GM13977 (cell line): ENCODE data around the gene PRPF31.

Experiments used
- DNase-seq: peaks from one replicate; pipeline ENCODE4 v3.0.0; 2012; ENCODE audit warnings: low spot score
- in situ Hi-C: fragments of 300-500 bp; cut with MboI; formaldehyde crosslinking; loops from one replicate; pipeline ENCODE4 v1.12.0; 2022; ENCODE audit warnings: low sequenced_read_pairs, low pct_unique_long_range_greater_than_20kb, mixed read lengths, inconsistent platforms; ENCODE audit not compliant: unreplicated experiment
- TF ChIP-seq, protein P1 (sequence below): IDR thresholded peaks from 2 replicates; pipeline ENCODE4 v1.5.1; 2012; ENCODE audit warnings: mild to moderate bottlenecking, control low read depth; ENCODE audit not compliant: insufficient read depth; ENCODE audit errors: extremely low read depth, missing control alignments

The PRPF31 gene

DNA sequence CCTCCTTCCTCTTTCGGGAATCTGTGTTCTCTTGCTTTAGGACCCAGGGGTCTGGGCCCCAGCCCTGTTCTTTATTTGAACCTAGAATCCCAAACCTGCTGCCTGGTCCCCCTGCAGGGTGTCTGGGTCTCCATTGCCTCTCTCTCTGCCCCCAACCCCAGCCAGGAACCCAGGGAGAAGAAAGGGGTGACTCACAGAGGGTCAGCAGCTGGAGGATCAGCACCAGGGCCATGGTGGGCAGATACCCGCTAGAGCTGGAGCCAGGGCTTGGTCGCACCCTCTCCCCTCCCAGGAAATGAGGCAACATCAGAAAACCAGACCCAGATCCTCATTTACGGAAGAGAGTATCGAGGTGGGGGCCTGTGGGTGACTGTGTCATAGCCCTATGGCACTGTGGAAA is 15.0 kb upstream of the PRPF31 start, which contains the start of gene OSCAR:
OSCAR (minus strand) TSS at position 243 of the 400 bp plus-strand sequence; CDS start at position 232, 11 bp downstream.
- DNase-seq, result no peak
- in situ Hi-C loops, result no loop called here

DNA sequence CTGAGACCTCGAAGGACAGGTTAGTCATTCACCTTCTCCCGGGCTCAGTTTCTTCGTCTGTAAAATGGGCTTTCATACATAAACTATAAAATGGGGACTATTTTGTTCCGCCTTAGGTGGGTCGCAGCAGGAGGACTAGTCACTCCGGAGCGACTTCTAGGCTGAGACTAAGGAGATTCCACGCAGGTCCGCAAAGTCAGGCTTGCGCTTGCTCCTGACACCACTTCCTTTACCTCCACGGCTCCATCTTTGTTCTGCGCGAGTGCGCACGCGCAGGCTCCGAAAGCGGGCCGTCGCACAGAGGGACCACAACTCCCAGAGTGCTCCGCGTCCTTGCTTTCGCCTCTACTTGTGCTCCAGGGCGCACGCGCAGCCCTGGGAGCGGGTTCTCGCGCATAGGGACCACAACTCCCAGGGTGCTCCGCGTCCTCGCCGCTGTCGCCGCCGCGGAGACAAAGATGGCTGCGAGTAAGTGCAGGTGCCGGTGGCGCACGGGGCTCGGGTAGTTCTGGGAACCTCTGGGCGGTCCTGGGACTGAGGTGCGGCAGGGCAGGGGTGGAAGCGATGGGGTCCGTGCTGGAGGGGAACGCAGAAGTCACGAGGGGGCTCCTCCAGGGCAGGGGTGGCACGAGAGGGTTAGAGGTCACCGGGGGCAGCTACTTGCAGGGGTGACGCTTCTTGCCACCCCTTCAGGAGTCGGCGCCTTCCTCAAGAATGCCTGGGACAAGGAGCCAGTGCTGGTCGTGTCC is 13.0 kb upstream of the PRPF31 start, which contains the start of gene NDUFA3:
NDUFA3 (plus strand) TSS at position 435 of the 749 bp plus-strand sequence; CDS start at position 459, 24 bp downstream.
- in situ Hi-C loops, result no loop called here
- TF ChIP-seq, protein P1, sequence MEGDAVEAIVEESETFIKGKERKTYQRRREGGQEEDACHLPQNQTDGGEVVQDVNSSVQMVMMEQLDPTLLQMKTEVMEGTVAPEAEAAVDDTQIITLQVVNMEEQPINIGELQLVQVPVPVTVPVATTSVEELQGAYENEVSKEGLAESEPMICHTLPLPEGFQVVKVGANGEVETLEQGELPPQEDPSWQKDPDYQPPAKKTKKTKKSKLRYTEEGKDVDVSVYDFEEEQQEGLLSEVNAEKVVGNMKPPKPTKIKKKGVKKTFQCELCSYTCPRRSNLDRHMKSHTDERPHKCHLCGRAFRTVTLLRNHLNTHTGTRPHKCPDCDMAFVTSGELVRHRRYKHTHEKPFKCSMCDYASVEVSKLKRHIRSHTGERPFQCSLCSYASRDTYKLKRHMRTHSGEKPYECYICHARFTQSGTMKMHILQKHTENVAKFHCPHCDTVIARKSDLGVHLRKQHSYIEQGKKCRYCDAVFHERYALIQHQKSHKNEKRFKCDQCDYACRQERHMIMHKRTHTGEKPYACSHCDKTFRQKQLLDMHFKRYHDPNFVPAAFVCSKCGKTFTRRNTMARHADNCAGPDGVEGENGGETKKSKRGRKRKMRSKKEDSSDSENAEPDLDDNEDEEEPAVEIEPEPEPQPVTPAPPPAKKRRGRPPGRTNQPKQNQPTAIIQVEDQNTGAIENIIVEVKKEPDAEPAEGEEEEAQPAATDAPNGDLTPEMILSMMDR, result no peak
- DNase-seq, result peak; percentile 100

More for the DNA sequence above, 15.0 kb upstream of the PRPF31 start, which contains the start of gene OSCAR:
- TF ChIP-seq, protein P1, result no peak

DNA sequence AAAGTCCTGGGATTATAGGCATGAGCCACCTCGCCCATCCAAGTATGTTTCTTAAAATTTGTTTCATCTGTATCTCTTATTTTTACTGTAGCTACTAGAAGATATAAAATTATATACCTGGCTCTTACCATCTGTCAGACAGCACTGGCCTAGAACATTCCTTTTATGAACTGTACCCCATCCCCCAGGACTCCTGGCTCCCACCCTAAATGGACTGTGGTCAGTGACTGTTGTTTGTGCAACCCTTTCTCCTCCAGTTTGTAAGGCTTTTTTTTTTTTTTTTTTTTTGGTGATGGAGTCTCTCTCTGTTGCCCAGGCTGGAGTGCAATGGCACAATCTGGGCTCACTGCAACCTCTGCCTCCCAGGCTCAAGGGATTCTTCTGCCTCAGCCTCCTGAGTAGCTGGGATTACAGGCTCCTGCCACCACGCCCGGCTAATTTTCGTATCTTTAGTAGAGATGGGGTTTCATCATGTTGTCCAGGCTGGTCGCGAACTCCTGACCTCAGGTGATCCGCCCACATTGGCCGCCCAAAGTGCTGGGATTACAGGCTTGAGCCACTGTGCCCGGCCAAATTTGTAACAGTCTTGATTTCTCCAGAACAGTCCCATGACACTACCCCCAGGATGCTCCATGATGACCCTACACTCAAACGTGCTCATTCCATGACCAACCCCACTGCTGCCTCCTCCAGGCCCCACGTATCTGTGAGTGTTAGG is 10.4 kb upstream of the PRPF31 start:
- TF ChIP-seq, protein P1, result no peak
- in situ Hi-C loops, result no loop called here
- DNase-seq, result no peak

DNA sequence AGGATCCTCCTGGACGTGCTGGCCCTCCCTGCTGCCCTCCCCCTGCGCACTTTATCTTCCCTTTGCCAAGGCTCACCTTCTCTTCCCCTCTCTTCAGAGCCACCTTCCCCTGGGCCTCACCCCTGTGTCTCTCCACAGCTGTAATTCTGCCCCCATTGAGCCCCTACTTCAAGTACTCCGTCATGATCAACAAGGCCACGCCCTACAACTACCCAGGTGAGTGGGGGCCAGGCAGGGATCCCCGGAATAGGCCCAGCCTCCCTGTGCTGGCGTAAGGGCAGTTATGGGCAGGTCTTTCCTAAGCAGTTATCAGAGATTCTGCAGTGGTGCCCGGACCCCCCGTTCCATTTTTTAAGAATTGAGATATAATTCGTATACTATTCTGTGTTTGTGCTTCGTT is 9.8 kb upstream of the PRPF31 start:
- TF ChIP-seq, protein P1, result no peak
- in situ Hi-C loops, result no loop called here
- DNase-seq, result no peak

DNA sequence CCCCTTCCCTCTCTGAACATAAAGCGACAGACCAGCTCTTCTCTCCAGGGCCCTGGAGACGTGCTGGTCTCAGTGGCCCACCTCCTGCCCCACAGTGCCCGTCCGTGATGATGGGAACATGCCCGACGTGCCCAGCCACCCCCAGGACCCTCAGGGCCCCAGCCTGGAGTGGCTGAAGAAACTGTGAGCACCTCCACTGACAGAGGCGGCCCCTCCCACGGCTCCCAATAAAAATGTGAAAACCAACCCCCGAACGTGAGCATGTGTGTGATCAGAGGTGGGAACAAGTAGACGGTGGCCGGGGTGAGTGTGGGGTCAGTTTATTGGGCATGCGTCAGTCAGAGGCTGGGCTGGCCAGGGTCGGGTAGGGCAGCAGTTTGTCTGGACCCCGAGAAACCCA is 8.8 kb upstream of the PRPF31 start:
- DNase-seq, result no peak
- in situ Hi-C loops, result no loop called here
- TF ChIP-seq, protein P1, result no peak

DNA sequence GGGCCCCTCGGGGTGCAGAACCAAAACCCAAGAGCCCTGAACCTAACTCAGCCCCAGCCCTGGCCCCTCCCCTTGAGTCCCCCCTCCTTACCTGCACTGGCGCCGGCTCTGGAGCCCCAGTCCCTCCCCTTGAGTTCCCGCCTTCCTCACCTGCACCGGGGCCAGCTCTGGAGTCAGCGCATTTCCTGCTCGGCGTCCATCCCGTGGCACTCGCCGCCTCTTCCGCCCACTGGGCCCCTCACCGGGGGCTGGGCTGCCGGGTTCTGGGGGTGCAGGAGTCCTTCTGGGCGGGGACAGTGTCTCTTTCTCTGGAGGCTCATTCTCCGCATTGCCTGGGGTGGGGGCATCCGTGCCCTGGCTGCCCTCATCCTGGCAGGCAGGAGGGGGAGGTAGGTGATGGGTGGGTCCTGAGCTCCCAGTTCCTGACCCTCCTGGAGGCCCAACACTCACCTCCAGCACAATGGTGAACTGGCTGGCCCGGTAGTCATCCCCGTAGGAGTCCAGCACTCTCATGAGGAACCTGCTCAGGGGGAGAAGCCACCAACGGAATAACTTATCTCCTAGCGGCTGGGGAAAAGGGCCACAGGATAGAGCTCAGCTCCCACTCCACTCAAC is 7.6 kb upstream of the PRPF31 start:
- TF ChIP-seq, protein P1, result no peak
- in situ Hi-C loops, result no loop called here
- DNase-seq, result no peak
